HAP-1 (cell line): ENCODE data around the gene BCAP29.

Experiments used
- DNase-seq, 2 experiments: peaks; one replicate each; pipeline ENCODE4 v3.0.0-alpha.2; 2016 to 2020; ENCODE audit warnings: low spot score in 2 of 2
- H3K27me3 ChIP-seq: fragments of 250-450 bp; sonication (Bioruptor Pico); 2 replicates; pipeline ENCODE4 v1.5.1; 2020; ENCODE audit warnings: low read depth, mild to moderate bottlenecking, moderate library complexity
- H3K36me3 ChIP-seq: fragments of 250-450 bp; sonication (Bioruptor Pico); replicated peaks from 2 replicates; pipeline ENCODE4 v1.5.1; 2020; ENCODE audit warnings: mild to moderate bottlenecking
- H3K4me1 ChIP-seq: fragments of 250-450 bp; sonication (Bioruptor Pico); 2 replicates; pipeline ENCODE4 v1.5.1; 2020; ENCODE audit warnings: mild to moderate bottlenecking
- H3K4me3 ChIP-seq: fragments of 250-450 bp; sonication (Bioruptor Pico); 2 replicates; pipeline ENCODE4 v1.5.1; 2020; ENCODE audit warnings: mild to moderate bottlenecking, moderate library complexity
- H3K9me3 ChIP-seq: fragments of 250-450 bp; sonication (Bioruptor Pico); 2 replicates; pipeline ENCODE4 v1.5.1; 2020; ENCODE audit warnings: mild to moderate bottlenecking, moderate library complexity
- in situ Hi-C: fragments of 300-500 bp; cut with MboI; formaldehyde crosslinking; loops from 3 replicates; pipeline ENCODE4 v1.14.3; 2020; ENCODE audit warnings: low sequenced_read_pairs, inconsistent platforms, mixed read lengths

Gene BCAP29

GRCh38 chr7:107644309-107644974 is 64.4 kb downstream of the BCAP29 start:
- no peak for DNase-seq
- Histone ChIP-seq H3K9me3 (no peaks in the 10 kb centered on the region; the same call in 1 of the 2 replicates), H3K4me1 (no peaks in the 10 kb centered on the region), H3K27me3 (peaks cover 15% of the 10 kb centered on the region), H3K4me3 (no peak overlapping the region), H3K36me3 (no peaks in the 10 kb centered on the region)
- in situ Hi-C loops, result no loop called here

- no peak for DNase-seq
- no peaks in the 10 kb centered on the region for H3K4me1 ChIP-seq
- H3K9me3 ChIP-seq, result no peaks in the 10 kb centered on the region
- H3K27me3 ChIP-seq, result no peaks in the 10 kb centered on the region
- H3K36me3 ChIP-seq, result no peaks in the 10 kb centered on the region
- in situ Hi-C loops, result no loop called here
- no peak overlapping the region for H3K4me3 ChIP-seq
Measured at GRCh38 chr7:107652642-107653041, 72.6 kb downstream of the BCAP29 start.

- peaks cover 16% of the 10 kb centered on the region for H3K4me1 ChIP-seq
- no peaks in the 10 kb centered on the region for H3K9me3 ChIP-seq
- no peak overlapping the region for H3K4me3 ChIP-seq
- no peaks in the 10 kb centered on the region for H3K36me3 ChIP-seq
- no peak for DNase-seq
- in situ Hi-C loops, result no loop called here
- peaks cover 20% of the 10 kb centered on the region for H3K27me3 ChIP-seq
Measured at GRCh38 chr7:107658467-107658866, 78.4 kb downstream of the BCAP29 start.

- in situ Hi-C loops, result no loop called here
- no peaks in the 10 kb centered on the region for H3K36me3 ChIP-seq
- H3K4me1 ChIP-seq, result peaks cover 16% of the 10 kb centered on the region
- H3K27me3 ChIP-seq, result peaks cover 20% of the 10 kb centered on the region
- H3K4me3 ChIP-seq, result no peak overlapping the region
- H3K9me3 ChIP-seq, result no peaks in the 10 kb centered on the region
- DNase-seq, result no peak
Measured at GRCh38 chr7:107659666-107660065, 79.6 kb downstream of the BCAP29 start.

- Histone ChIP-seq H3K4me3 (peak within 1 kb of the TSS; percentile 41), H3K9me3 (no peaks in the 10 kb centered on the region), H3K4me1 (peaks cover 16% of the 10 kb centered on the region), H3K36me3 (no peaks in the 10 kb centered on the region), H3K27me3 (peaks cover 20% of the 10 kb centered on the region)
- in situ Hi-C loops, result no loop called here
- no peak for DNase-seq
Measured at GRCh38 chr7:107660381-107661080, 80.5 kb downstream of the BCAP29 start, which contains the start of gene SLC26A4. SLC26A4 (plus strand) TSS chr7:107660828; CDS start chr7:107661642, 814 bp downstream.

GRCh38 chr7:107661081-107661864 is 81.2 kb downstream of the BCAP29 start:
- in situ Hi-C loops, result no loop called here
- Histone ChIP-seq H3K27me3 (peaks cover 20% of the 10 kb centered on the region), H3K4me3 (peak overlapping the region; percentile 41), H3K4me1 (peaks cover 16% of the 10 kb centered on the region), H3K36me3 (no peaks in the 10 kb centered on the region), H3K9me3 (no peaks in the 10 kb centered on the region)
- peak; percentile 34 to 72 for DNase-seq

GRCh38 chr7:107661865-107662379 is 81.9 kb downstream of the BCAP29 start:
- DNase-seq, result no peak
- in situ Hi-C loops, result no loop called here
- H3K27me3 ChIP-seq, result peaks cover 20% of the 10 kb centered on the region
- H3K4me1 ChIP-seq, result peaks cover 16% of the 10 kb centered on the region
- peak overlapping the region; percentile 41 for H3K4me3 ChIP-seq
- H3K36me3 ChIP-seq, result no peaks in the 10 kb centered on the region
- H3K9me3 ChIP-seq, result no peaks in the 10 kb centered on the region

GRCh38 chr7:107663196-107663595 is 83.2 kb downstream of the BCAP29 start:
- no peak for DNase-seq
- H3K27me3 ChIP-seq, result peaks cover 20% of the 10 kb centered on the region
- in situ Hi-C loops, result no loop called here
- H3K4me1 ChIP-seq, result peaks cover 16% of the 10 kb centered on the region
- H3K36me3 ChIP-seq, result no peaks in the 10 kb centered on the region
- no peaks in the 10 kb centered on the region for H3K9me3 ChIP-seq
- no peak overlapping the region for H3K4me3 ChIP-seq

GRCh38 chr7:107666790-107667189 is 86.7 kb downstream of the BCAP29 start:
- Histone ChIP-seq H3K9me3 (no peaks in the 10 kb centered on the region), H3K36me3 (no peaks in the 10 kb centered on the region), H3K27me3 (peaks cover 2% of the 10 kb centered on the region), H3K4me1 (peaks cover 12% of the 10 kb centered on the region), H3K4me3 (no peak overlapping the region)
- no peak for DNase-seq
- in situ Hi-C loops, result no loop called here

- H3K27me3 ChIP-seq, result no peaks in the 10 kb centered on the region; the same call in 1 of the 2 replicates
- in situ Hi-C loops, result no loop called here
- peaks cover 8% of the 10 kb centered on the region for H3K4me1 ChIP-seq
- H3K9me3 ChIP-seq, result no peaks in the 10 kb centered on the region
- no peak overlapping the region for H3K4me3 ChIP-seq
- DNase-seq, result no peak
- no peaks in the 10 kb centered on the region for H3K36me3 ChIP-seq
Measured at GRCh38 chr7:107667341-107667740, 87.3 kb downstream of the BCAP29 start.

- Histone ChIP-seq H3K36me3 (no peaks in the 10 kb centered on the region), H3K4me1 (no peaks in the 10 kb centered on the region), H3K9me3 (no peaks in the 10 kb centered on the region), H3K27me3 (no peaks in the 10 kb centered on the region; the same call in 1 of the 2 replicates), H3K4me3 (no peak overlapping the region)
- no peak for DNase-seq
- in situ Hi-C loops, result no loop called here
Measured at GRCh38 chr7:107668296-107668695, 88.2 kb downstream of the BCAP29 start.
